Central memory CD4-positive, alpha-beta T cell (primary cell): ENCODE measurements around the gene GAS2L1.
A peak's percentile ranks its signal among the peaks of the same experiment; 100 is the strongest.

Experiments
- DNase-seq: peaks from one replicate; pipeline ENCODE4 v3.0.0; 2022

The GAS2L1 gene

GRCh38 chr22:29275819-29276565 is 30.5 kb upstream of the GAS2L1 start:
- DNase-seq = no peak

- no peak for DNase-seq
Observed at GRCh38 chr22:29277927-29278326, 28.5 kb upstream of the GAS2L1 start.

DNA sequence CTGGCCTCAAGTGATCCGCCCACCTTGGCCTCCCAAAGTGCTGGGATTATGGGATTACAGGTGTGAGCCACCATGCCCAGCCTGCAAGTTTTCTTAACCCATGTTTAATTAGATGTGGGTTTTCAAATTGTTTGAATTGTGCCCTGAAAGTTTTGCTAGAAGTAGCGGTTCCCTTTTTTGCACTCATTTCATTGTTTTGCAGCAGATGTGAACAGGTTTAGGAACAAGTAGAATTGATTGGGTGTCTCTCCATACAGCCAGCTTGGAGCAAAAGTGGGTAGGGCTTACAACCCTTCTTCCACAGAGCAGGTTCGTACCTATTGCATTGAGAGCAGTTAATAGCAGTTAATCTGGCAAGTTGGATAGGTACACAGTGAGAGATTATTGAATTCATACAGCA is 22.3 kb upstream of the GAS2L1 start:
- no peak for DNase-seq

DNA sequence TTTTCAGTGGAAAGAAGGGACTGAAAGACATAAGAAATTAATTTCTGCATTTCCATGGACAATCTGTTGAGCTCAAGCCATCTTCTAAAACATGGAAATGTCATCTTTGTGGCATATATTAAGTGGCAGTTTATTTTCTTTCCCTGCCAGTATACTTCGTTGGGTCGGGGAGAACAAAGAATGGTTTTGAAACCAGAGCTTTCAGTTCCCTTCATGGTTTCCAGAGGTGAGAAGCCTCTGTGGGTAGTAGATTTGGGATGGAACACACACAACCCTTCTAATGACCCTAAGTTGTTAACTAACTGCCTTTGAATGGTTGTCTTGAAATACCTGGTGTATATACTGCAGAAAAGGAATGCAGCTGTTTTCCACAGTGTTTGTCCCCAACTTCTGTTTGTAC is 17.6 kb upstream of the GAS2L1 start:
- no peak for DNase-seq

DNA sequence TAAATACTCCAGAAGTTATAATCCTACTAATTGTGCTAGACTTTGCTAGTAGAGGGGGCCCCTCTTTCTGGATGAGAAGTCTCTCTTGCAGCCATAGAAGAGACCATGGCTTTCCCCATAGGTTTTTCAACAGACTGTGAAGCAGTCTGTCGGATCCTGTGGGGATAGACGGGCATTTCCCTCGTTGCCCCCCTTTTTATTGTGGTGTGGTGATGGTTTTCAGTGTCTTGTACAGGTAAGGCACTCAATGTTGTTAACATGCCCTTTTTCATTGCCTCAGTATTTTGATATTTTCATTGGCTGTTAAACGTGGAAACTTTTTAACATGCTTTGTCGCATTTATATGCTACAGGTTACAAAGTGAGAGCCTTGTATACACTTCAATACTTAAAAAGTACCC is 16.4 kb upstream of the GAS2L1 start:
- no peak for DNase-seq

DNA sequence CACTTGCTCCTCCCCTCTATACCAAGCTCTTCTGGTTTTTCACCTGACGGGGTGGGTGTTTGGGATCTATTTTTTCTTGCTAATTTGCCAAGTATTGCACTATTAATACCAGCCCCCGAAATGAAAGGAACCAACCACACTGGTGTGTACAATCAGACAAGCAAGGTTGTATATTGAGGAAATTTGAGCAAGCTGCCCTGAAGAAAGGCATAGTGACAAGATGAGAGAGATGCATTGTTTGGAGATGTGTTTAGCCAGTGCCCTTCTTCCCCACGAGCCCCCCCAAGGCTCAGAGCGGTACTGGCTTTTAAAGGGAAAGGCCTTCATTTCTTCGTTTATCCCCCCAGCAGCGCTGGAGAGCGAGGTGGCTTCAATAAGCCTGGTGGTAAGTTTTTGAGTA is 15.2 kb upstream of the GAS2L1 start:
- no peak for DNase-seq

DNA sequence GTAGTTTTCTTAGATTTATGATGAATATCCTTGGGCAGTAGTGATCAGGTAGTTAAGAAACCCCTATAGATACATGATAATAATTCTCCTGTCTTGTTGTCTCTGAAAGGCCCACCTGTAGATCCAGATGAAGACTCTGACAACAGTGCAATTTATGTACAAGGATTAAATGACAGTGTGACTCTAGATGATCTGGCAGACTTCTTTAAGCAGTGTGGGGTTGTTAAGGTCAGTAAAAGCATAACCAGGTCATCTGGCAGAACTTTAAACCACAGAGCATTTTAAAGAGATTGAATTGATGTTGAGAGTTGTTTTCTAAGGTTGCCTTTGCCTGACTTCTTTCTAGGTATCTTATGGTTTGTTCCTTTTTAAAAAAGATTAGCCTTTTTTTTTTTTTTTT is 14.1 kb upstream of the GAS2L1 start:
- DNase-seq = no peak

DNA sequence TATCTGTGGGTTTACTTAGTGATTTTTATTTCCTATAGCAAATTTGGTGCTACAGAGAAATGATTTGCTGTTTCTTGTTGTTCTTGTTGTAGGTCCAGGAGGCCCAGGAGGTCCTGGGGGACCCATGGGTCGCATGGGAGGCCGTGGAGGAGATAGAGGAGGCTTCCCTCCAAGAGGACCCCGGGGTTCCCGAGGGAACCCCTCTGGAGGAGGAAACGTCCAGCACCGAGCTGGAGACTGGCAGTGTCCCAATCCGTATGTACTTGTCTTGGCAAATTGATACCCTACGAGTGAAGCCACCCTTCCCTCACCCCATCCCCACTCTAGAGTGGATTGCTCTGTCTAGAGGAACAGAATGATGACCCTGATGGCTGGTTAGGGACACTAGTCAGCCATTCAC is 7.8 kb upstream of the GAS2L1 start:
- DNase-seq = no peak

DNA sequence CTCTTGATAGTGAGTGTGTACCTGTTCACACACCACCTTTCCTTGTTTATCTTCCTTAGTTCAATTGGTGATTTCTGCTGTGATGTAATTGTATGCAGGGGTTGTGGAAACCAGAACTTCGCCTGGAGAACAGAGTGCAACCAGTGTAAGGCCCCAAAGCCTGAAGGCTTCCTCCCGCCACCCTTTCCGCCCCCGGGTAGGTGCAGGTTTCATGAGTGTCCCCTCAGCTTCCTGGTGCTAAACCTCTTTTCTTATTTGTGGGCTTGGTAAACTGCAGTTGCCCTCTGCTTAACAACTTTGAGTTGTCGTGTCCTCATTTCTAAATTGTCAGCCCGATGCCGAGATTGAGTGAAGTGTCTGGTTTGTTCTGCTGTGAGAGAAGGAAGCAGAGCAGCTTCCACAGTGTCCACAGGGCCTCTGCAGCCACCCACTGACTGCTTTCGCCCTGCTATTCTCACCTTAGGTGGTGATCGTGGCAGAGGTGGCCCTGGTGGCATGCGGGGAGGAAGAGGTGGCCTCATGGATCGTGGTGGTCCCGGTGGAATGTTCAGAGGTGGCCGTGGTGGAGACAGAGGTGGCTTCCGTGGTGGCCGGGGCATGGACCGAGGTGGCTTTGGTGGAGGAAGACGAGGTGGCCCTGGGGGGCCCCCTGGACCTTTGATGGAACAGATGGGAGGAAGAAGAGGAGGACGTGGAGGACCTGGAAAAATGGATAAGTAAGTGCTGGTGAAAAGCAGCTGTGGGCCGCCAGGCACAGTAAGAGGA is 7.1 kb upstream of the GAS2L1 start:
- DNase-seq = no peak

DNA sequence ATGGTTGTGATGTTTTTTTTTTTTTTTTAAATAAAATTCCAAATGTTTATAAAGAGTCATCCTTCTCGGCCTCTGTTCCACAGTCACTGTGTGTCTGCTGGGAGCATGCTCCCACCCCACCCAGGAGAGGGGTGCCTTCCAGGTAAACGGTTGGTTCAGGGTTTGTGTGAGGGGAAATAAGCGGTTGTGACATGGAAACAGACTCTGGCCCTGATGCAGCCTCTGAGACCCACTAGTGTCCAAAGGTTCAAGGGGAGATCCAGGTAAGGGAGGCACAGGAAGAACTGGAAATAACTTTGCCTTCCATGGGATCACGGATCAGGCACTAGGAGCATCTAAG is 6.0 kb upstream of the GAS2L1 start:
- no peak for DNase-seq

DNA sequence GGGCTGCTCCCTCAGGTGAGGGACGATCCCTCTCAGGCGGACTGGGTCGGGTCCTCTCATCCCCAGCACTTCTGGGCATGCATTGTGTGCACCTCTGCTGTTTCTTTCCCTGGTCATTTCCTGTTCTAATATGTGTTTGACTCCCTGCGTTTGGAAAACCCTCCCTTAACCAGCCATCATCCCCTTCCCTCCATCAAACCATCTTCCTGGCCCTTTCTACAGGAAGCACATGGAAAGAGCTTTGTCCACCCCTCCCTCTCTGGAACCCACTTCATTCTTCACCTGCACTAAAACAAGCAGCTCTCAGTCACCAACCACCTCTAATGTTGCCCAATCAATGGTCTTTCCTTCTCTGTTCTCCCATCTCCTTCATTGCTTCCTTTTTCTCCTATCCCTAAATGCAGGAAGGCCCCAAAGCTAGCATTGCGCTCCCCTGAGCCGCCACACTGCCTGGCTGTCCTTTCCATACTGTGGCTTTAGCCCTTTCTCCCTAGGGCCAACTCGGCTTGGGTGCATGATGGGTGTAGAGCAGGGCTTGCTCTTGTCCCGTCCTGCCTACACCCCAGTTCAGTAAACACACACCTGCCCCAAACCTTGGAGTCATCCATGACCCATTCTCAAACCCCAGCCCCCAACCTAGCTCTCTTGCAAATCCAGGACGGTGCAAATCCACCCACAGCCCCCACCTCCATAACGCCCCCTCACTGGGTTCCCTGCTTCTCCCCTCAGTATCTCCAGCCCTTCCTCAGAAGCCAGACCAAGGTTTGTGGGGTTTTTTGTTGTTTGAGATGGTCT is 5.4 kb upstream of the GAS2L1 start:
- no peak for DNase-seq

DNA sequence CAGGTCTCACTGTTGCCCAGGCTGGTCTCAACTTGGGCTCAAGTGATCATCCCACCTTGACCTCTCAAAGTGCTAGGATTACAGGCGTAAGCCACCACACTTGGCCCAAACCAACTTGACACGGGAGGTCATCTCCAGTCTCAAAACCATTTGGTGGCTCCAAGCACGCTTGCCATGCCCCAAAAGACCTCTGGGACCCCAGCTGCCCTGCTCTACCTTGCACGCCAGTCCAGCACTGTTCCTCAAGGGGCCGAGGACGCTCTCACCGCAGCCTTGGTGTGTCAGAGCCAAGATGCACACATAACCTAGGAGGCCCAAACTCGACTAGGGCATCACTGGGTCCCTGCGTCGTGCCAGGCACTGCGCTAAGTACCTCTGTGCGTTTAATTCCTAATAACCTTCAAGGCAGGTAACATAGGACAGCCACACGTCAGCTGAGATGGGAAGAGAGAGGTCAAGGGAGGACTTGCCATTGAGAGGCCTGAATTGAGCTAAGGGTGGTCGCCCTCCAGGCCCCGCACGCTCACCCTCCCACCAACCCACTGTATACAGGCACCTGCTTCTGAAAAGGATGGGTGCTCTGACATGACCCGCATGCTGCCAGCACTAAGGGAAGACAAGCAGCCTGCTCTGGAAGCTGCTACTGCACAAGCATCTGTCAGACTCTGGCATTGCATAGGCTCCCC is 4.6 kb upstream of the GAS2L1 start:
- DNase-seq = no peak

GRCh38 chr22:29302402-29302680 is 4.1 kb upstream of the GAS2L1 start:
- DNase-seq = no peak

- no peak for DNase-seq
Observed at GRCh38 chr22:29302681-29303465, 3.6 kb upstream of the GAS2L1 start.

- no peak for DNase-seq
Observed at GRCh38 chr22:29305836-29306174, 645 bp upstream of the GAS2L1 start.

- DNase-seq = no peak
Observed at GRCh38 chr22:29306835-29307595, 565 bp downstream of the GAS2L1 start.

- DNase-seq = no peak
Observed at GRCh38 chr22:29307596-29308147, 1.2 kb downstream of the GAS2L1 start.

- DNase-seq = no peak
Observed at GRCh38 chr22:29308148-29308790, 1.8 kb downstream of the GAS2L1 start.

GRCh38 chr22:29308791-29309262 is 2.4 kb downstream of the GAS2L1 start:
- peak; percentile 55 for DNase-seq

DNA sequence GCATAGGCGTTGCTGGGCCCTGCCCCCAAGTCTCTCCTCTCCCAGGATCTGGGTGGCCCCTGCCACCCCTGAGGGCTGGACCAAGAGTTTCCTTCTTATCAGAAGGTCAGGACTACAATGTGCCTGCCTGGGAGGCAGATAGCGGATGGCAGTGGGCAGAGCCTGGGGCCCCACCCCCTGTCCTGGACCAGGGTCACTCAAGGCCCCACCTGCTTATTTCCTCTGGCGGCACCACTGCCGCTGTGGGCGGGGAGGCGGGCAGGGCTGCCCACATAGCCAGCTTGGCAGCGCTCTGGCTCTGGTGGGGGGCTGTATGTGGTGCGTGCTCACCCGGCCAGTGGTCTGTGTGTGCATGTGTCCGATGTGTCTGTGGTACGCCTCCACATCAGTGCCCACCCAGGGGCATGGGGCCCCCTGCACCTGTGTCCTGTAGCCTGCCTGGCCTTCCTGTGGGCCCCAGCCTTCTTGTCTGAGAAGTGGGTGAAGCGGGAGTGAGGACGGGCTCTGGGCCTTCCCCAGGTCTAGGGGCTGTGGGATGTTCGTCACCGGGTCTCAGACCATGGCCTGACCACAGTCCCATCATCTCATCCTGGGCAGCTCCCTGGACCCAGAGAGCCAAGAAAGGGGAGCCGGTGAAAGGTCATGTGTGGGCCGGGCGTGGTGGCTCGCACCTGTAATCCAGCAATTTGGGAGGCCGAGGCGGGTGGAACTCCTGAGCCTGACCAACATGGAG is 3.0 kb downstream of the GAS2L1 start:
- DNase-seq = no peak
